ENCODE results near the gene RPTN.

RPTN gene, protein sequence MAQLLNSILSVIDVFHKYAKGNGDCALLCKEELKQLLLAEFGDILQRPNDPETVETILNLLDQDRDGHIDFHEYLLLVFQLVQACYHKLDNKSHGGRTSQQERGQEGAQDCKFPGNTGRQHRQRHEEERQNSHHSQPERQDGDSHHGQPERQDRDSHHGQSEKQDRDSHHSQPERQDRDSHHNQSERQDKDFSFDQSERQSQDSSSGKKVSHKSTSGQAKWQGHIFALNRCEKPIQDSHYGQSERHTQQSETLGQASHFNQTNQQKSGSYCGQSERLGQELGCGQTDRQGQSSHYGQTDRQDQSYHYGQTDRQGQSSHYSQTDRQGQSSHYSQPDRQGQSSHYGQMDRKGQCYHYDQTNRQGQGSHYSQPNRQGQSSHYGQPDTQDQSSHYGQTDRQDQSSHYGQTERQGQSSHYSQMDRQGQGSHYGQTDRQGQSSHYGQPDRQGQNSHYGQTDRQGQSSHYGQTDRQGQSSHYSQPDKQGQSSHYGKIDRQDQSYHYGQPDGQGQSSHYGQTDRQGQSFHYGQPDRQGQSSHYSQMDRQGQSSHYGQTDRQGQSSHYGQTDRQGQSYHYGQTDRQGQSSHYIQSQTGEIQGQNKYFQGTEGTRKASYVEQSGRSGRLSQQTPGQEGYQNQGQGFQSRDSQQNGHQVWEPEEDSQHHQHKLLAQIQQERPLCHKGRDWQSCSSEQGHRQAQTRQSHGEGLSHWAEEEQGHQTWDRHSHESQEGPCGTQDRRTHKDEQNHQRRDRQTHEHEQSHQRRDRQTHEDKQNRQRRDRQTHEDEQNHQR

DNA sequence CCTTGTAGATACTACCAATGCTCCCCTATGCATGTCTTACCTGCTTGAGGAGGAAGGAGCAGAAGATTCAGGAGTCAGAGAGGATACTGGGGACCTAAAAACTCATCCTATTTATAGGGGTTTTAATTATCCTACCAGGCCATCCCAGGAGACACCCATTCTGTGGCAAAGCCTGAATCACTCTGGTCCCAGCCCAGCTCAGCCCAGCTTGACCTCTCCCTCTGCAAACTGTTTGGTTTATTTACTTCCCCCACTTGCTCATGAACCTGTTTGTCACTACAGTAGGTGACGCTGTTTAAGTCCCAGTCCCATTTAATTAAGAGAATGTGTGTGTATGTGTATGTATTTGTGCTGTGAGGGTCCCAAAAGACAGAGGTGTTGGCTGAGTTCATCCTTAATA lies at the start of gene RPTN:
Gene RPTN, minus strand, starts transcription at position 85 of the 400 bp plus-strand sequence. CDS start 1,339 bp downstream, outside the sequence.
- no peak for DNase-seq

DNA sequence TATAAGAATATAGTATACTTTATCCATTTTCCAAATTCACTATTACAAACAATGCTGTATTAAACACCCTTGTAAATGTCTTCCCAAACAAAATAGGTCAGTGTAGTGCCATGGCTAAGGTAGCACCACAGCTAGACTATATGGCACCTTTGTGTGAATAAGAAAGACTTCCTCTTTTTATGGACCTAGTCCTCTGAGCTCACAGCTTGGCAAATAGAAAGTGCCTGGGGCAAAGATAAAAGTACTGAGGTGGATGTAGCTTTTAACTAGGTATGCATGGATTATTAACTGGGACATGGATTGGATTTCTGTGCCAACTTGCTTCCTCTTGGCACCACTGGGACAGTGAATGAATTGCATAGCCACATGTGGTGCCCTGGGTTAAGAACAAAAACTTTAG lies 40.0 kb upstream of the RPTN start:
- DNase-seq = no peak

DNA sequence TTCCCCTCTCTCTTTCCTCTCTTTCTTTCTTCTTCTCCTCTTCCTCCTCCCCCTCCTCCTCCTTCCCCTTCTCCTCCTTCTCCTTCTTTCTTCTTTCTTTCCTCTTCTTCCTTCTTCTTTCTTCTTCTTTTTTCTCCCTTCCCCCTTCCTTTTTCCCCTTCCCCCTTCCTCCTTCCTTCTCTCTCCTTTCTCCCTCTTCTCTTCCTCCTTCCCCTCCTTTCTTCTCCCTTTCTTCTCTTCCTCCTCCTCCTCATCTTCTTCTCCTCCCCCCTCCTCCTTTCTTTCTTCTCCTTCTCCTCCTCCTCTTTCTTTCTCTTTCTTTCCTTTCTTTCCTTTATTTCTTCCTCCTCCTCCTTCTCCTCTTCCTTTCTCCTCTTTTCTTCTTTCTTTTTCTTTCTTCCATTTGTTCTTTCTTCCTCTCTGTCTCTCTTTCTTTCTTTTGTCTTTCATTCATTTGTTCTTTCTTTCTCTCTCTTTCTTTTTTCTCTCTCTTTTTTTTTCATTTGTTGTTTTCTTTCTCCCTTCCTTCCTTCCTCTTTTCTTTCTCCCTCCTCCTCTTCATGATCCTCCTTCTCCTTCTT lies 38.4 kb upstream of the RPTN start:
- DNase-seq = no peak

DNA sequence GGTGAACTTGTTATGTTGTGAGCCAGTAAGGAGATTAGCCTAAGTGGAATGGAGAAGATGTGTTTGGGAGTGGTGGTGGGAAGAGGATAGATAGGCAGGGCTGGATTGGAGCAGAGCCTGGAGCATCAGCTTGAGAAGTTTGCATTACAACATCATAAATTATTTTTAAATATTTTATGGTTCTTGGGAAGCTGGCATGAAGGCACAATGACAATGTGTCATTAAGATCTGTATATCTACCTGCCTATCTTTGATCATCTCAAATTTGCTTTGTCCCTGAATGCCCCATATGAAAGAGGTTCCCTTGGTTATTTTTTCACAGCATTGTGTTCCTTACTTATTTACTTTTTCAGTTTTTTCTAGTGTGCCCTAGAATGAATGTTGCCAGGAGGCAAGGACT lies 32.7 kb upstream of the RPTN start:
- no peak for DNase-seq

DNA sequence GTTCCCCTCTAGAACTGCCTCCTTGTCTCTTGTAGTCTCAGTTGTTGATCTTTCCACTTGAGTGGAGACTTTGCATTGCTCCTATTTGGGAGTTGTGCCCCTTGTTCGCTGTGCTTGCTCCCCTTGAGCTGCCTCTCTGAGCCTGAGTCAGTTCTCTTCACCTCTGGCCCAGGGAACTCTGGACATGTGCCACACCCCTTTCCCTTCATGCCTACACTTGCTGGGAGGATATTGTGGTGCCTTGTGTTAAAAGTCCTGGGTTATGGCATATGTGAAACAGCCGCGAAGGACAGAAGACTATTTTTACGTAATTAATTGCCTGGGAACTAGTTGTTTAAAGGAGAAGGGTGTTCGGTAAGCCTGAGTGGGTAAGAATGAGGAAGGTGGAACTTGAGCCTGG lies 32.2 kb upstream of the RPTN start:
- no peak for DNase-seq

DNA sequence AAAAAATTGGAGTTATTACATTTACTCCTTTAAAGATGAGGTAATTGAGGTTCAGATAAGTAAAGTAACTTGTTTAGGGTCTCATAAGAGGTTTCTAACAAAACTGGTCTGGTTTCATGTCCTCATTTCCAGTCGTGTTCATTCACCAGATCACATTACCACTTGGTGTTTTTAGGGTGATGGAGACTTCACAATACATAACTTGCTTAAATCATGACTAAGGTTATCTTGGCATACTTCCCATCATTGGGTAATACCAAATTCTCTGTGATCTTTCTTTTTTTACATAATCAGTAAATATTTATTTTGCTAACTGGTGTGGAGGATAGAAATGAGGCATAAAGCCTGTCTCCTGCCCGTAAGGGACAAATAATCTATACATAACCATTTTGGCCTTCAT lies 31.6 kb upstream of the RPTN start:
- peak; percentile 42 for DNase-seq

DNA sequence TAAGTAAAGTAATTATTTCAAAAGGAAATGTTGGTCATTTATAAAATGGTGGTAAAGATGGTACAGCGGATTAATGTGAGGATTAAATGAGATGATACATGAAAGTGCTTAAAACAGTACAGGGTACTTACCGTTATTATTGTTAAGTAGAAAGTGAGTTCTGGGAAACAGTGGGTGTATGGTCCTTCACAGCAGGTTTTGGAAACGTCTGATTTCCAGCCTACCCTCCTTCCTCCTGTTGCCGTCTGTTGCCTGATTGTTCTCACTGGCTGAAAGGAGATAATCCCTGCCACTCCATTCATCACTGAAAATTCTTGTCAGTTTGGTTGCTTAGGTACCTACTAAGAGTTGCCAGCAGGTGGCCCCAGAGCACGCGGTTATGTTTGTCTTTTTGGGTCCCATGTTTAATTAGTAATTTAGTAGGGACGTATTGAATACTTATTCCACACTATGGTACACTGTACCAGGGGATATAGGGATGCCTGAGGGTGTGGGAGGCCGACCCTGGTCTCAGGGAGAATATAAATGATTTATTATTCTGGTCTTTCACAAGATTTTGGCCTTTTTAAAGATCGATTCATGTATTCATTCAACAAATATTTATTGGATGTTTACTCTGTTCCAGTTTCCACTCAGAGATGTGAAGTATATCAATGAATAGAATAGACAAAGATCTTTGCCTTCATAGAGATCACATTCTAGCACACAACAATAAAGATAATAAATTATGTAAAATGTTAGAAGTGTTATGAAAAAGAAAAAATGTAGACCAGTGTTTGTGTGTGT lies 30.8 kb upstream of the RPTN start:
- DNase-seq = peak; percentile 73

DNA sequence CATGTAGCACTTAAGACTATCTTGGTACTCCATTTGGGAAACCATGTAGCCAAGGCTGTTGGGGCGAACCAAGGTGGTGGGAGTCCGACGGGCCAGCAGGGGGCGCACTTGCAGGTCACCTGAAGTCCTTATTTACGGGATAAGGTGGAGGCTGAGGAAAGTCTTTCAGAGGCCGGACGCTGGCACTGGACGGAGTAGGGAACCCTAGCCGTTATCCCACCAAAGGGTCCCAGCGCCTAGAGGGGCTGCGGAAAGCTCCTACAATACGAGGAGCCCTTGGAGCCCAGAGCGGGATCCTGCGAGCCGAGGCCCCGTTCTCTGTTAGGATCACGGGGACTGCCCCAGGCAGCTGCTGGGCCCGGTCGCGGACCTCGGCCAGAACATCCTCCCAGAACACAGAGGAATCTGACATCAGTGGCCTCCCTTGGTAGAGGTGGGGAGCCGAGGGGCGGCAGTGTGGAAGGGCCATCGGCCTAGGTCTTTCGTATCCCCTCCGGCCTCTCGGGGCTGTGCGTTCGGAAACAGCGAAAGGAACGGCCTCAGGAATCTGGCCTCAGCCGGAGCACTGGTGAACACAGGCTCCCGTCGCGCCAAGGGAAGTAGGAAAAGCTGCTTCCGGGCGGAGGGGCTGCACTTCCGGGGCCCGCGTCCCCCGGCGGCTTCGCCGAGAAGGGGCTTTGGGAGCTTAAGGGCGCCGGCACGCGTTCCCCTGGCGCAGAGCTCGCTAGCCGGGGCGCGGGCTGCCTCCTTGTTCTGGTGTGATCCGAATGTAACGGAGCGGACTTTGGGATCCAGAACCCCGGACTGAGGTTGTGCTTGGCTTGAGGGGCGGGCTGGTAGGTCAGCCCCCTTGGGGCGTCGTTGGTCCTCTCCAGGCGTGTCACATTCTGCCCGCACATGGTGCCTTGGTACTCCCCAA lies 29.9 kb upstream of the RPTN start:
- peak; percentile 77 for DNase-seq

DNA sequence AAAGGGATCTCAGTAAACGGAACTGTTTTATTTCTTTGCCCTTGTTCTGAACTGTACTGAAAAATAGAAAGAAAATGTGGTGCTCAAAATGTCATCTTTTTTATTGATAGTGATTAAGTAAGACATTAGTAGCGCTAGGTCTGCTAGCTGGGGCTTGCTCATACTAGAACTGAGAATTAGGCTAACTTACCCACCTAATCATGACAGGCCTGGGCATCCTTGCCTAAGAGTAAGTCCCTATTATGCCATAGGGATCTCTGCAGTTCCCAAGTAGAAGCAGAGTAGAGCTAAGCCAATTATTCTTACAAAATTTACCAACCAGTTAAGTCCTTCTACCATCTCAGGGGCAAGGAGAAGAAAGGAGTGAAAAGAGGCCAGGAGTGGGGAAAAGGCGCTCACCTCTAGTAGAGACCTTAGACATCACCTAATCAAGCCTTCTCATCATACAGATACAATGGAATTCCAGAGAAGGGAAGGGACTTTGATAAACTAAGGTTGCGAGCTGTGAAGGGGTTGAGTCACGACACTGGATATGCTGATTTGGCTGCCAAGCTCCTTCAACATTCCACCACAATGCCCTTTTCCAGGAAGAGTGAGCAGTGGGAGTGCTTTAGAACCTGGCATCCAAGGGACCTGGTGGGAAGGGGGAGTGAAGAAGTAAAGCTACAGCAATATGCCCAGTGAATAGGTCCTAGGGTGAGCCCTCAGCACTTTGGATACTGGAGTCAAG lies 27.7 kb upstream of the RPTN start:
- no peak for DNase-seq

DNA sequence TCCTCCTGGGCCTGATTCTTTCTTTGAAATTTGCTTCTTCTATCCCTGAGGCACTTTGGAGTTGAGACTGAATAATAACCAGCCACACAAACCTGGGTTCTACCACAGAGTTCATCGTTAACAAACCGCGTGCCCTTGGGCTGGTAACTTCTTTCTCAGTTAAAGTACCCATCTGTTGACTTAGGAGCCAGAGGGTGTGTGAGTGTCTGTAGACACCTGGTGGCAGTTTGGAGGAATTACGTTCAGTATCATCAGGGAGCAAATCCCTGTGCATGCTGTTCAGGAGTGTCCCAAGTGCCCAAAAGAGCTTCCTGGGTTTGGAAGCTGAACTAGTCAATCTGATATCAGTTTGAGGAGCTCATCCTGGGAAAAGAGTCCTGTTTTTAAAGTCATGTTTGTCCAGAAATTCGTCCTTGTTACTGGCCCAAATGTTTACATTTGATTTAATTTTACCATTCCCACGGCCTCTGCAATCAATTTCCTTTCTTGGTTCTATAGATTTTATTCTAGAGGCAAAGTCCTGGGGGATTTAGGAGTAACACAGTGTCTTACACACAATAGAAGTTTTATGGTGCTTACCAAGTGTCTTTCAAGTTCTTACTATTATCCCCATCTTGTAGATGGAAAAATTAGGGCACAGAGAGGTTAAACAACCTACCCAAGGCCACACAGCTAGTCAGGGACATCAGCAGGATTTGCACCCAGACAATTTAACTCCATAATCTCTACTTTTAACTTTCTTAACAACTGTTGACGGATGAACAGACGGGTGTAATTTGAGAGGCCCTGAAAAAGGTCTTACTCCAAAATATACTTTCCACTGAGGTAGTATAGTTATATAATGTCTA lies 26.7 kb upstream of the RPTN start:
- peak; percentile 69 for DNase-seq

DNA sequence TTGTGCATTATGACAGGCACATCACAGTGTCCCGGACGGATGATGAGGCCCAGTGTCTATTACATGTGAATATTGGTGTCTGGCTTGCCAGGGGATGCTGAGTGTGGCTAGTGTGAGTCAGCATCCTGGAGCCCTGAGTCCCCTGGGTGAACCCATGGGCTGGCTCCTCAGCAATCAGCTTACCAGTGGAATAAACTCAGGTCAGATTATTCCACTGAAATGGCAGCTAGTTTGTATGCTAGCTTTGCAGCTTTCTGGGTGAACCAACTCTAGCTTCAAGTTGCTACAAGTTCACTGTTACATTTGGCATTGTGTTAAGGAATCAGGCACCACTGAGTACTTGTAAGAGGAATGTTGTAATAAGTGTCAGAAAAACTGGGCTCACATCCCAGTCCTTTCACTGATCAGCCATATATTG lies 23.9 kb upstream of the RPTN start:
- no peak for DNase-seq

DNA sequence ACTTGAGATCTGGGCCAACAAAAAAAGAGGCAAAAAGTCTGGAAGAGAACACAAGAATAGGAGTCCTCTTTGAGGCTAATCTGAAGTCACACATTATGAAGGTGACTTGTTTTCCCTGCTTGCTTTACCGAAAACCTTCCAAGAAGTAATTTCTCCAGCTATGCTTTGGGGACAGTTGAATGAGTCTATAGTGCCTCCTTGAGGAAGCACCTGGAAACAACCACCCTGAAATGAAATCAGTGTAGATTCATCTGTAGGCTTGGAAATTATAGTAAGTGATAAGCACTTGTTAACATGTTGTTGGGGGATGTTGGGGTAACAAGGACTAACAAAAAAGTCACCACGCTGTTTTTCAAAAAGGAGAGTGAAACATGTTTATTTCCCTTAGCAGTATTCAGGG lies 23.4 kb upstream of the RPTN start:
- peak; percentile 61 for DNase-seq

DNA sequence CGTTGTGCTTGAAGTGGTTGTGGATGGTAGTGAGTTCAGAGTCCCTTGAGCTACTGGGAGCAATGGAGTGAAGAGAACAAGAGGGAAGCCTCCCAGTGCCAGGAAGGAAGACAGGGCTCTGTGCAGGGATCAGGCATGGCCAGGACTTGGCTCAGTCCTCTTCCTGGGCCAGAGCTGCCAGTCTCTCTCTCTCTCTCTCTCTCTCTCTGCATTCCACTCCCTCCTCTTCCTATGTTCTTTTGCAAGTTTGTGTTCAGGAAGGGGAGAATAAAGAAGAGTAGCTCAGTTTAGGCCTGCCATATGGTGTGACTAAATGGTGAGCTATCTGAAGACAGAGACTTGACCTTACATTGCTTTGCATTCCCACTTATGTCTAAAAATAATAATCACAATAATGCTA lies 20.5 kb upstream of the RPTN start:
- no peak for DNase-seq

DNA sequence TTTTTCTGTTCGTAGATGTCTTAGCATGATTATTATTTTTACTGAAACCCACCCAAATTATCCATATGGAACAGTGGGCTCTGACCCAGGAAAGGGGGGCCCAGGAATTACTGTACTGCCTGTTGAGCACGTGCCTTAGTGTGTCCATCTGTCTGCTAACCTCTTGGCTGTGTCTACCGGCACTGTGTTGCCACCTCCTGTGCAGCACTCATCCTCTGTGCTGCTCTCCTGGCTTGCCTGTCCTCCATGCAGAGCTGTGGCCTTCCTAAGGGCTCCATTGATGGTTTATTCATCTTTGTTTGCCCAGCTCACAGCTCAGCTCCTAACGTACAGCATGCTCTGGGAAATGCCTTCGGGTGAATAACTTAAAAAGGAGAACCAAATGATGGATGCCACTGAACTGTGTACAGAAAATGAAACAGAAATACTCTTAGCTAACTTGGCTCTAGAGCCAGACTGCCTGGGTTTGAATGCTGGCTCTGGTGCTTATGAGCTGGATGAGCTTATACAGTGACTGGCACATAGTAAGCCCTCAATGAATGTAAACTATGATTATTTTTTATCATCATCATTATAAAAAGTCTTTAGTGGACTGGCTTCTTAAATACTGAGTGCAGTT lies 11.4 kb upstream of the RPTN start:
- DNase-seq = peak; percentile 73

DNA sequence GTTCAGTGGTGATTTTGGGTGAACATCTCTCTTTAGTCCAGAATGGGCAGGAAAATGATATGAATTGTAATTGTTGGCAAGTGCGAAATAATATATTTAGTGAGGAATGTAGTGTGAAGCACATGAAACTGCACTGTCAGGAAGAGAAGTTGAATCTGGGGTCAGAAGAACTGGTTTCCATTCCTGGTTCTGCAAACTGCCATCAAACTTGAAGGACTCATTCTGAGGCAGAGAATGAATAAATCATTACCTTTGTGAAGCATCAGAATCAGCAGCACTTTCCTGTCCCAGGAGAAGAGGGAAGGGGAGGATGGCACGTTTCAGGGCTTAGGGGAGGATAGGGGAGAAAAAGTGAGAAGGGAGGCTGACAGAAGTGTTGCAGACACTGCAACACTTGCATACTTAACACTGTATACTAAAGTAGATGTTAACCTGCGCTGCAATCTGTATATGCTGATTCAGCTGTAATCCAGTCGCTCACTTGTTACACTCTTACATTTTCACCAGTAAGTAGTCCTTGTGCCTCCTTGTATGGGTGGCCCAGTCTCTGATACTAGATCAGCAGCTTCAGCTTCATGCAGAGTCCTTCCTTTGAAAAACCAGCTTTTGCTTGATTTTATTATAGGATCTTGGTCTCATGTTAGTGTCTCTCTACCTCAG lies 10.5 kb upstream of the RPTN start:
- no peak for DNase-seq

DNA sequence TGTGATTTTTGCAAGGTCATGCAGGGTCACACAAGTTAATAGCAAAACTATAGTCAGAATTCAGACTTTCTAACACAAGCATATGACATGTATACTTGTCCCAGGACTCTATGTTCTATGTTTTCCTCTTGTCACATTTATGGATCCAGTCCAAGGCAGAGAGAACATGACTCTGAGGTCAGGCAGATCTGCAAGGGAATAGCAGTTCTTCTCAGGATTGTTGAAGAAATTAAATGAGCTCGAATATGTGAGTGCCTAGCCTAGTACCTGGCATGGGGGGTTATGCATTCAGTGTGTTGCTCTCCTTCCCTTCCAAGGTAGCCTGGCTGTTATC lies 9.5 kb upstream of the RPTN start:
- DNase-seq = no peak

DNA sequence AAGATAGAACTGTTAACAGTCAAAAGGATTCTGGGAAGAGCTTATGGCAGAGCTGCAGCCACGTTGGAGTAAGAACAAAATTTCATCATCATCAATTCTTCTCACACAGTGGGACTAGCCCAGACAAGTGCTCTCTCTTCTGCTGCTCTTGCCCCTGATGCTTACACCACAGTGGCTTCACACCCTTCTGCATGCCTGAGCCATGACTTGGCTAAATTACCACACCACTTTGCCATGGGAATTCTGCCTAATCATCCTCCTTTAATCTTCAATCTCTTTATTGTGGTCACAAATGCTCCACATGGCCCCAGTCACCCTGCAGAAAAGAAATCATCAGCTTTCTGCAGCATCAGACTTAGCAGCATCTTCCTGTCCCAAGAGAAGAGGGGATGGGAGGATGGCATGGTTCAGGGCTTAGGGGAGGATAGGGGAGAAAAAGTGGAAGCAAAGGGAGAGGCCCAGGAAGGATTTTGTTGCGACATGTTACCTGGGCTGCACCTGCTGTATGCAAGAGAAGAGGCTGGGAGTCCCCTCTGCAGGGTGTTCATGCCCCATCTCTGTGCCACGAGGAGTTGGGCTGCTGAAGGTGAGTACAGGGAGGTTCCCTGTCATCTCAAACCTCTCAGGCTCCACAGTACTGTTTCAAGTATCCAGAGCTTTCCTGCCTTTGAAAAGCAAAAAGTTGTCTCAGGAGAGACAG lies 9.0 kb upstream of the RPTN start:
- DNase-seq = no peak

DNA sequence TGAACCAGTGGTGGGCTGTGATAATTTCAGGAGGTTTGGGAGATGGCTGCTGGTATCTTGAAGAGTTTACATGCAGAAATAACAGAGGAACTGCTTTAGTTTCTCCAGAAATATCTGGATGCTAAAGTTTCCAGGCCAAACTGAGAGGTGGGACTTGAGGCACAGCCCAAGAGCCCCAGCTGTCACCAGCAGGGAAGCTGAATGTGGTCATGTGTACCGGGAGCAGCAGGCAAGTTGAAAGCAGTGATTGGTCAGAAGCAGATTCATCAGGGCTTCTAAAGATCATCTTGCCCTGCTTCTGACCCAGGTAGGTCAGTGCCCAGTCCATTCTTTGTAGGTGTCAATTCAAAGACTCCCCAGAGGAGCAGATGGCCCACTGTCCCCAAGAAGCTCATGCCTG lies 7.9 kb upstream of the RPTN start:
- DNase-seq = no peak
